ENCODE data around the gene SNRNP70. TPM values are rescaled to one million over a fixed set of nuclear protein-coding genes. Genes with fewer than 3 reads are reported as not detected.
"Not testable (repeated sequence)": the region's sequence is repeated elsewhere in the genome, so short reads cannot be mapped to it uniquely, and the experiment has no call there.

SNRNP70 gene
- total and polyA plus RNA-seq, 9 donors: 133 to 366 (median 252) TPM

- intact Hi-C loops (cut with DNase I): no loop called here
- Histone ChIP-seq H3K36me3 (no peaks in the 10 kb centered on the region), H3K27me3 (no peaks in the 10 kb centered on the region), H3K4me3 (no peak overlapping the region), H3K27ac (no peak overlapping the region), H3K9me3 (no peaks in the 10 kb centered on the region), H3K4me1 (ENCODE audit: insufficient read depth) (no peaks in the 10 kb centered on the region)
- no peak for DNase-seq
- no peak for TF ChIP-seq POLR2A (IDR thresholded peaks at IDR 0.05)
- TF ChIP-seq CTCF (IDR thresholded peaks at IDR 0.05): no peak
- TF ChIP-seq EP300 (IDR thresholded peaks at IDR 0.05): no peak
- WGBS, 3 donors: 75 to 80% (median 79%) methylated on average over 13 to 17 of the region's 17 CpGs
Measured at GRCh38 chr19:49042177-49042576, 43.1 kb upstream of the SNRNP70 start.

GRCh38 chr19:49042666-49043065 is 42.6 kb upstream of the SNRNP70 start:
- H3K9me3 ChIP-seq; intact Hi-C loops (cut with DNase I); H3K36me3 ChIP-seq; H3K27ac ChIP-seq; DNase-seq; H3K4me1 ChIP-seq (ENCODE audit: insufficient read depth); H3K4me3 ChIP-seq; H3K27me3 ChIP-seq: not testable (repeated sequence)
- WGBS, 3 donors: 63 to 87% (median 80%) methylated on average over 3 to 4 of the region's 4 CpGs

GRCh38 chr19:49043548-49043947 is 41.7 kb upstream of the SNRNP70 start, which contains the start of gene CGB5:
Gene CGB5 (plus strand): TSS chr19:49043848. CDS start chr19:49044210, 362 bp downstream.
- intact Hi-C loops (cut with DNase I); H3K27me3 ChIP-seq; H3K27ac ChIP-seq; H3K9me3 ChIP-seq; H3K4me3 ChIP-seq; H3K36me3 ChIP-seq; H3K4me1 ChIP-seq (ENCODE audit: insufficient read depth); DNase-seq: not testable (repeated sequence)
- WGBS, 3 donors: 66 to 71% (median 70%) methylated on average over 14 to 15 of the region's 15 CpGs

GRCh38 chr19:49049011-49049410 is 36.2 kb upstream of the SNRNP70 start, which contains the start of gene CGB8:
Gene CGB8 (minus strand): TSS chr19:49049111. CDS start chr19:49048739, 372 bp downstream.
- H3K4me1 ChIP-seq (ENCODE audit: insufficient read depth); H3K27me3 ChIP-seq; H3K27ac ChIP-seq; intact Hi-C loops (cut with DNase I); H3K4me3 ChIP-seq; H3K9me3 ChIP-seq; DNase-seq; H3K36me3 ChIP-seq: not testable (repeated sequence)
- WGBS, 3 donors: 59 to 72% (median 70%) methylated on average over 6 to 12 of the region's 12 CpGs

GRCh38 chr19:49049834-49050233 is 35.4 kb upstream of the SNRNP70 start:
- H3K36me3 ChIP-seq; intact Hi-C loops (cut with DNase I); H3K4me1 ChIP-seq (ENCODE audit: insufficient read depth); H3K27ac ChIP-seq; DNase-seq; H3K4me3 ChIP-seq; H3K9me3 ChIP-seq; H3K27me3 ChIP-seq: not testable (repeated sequence)
- 69 to 83% (median 71%) methylated on average over 3 of the region's 4 CpGs for WGBS, 3 donors

- DNase-seq; H3K4me1 ChIP-seq (ENCODE audit: insufficient read depth); H3K9me3 ChIP-seq; H3K27ac ChIP-seq; intact Hi-C loops (cut with DNase I); H3K4me3 ChIP-seq; H3K27me3 ChIP-seq; H3K36me3 ChIP-seq: not testable (repeated sequence)
- WGBS, 3 donors: 71 to 78% (median 76%) methylated on average over 24 of the region's 24 CpGs
Measured at GRCh38 chr19:49050376-49051033, 34.7 kb upstream of the SNRNP70 start.

GRCh38 chr19:49056101-49056901 is 28.9 kb upstream of the SNRNP70 start:
- intact Hi-C loops (cut with DNase I): no loop called here
- peak overlapping the region; percentile 33 for H3K4me3 ChIP-seq
- no peaks in the 10 kb centered on the region for H3K9me3 ChIP-seq
- DNase-seq: peak; percentile 23 to 65 (median 50)
- WGBS, 3 donors: 0% methylated on average over 54 to 63 of the region's 63 CpGs
- TF ChIP-seq POLR2A (IDR thresholded peaks at IDR 0.05) (no peak), CTCF (IDR thresholded peaks at IDR 0.05) (peak in 1 of 3 donors; percentile 17)
- H3K27me3 ChIP-seq: no peaks in the 10 kb centered on the region
- peaks cover 2% of the 10 kb centered on the region for H3K4me1 ChIP-seq (ENCODE audit: insufficient read depth)
- H3K36me3 ChIP-seq: no peaks in the 10 kb centered on the region
- no peak overlapping the region for H3K27ac ChIP-seq

- H3K27ac ChIP-seq; H3K9me3 ChIP-seq; intact Hi-C loops (cut with DNase I); H3K36me3 ChIP-seq; H3K27me3 ChIP-seq; H3K4me1 ChIP-seq (ENCODE audit: insufficient read depth): not testable (repeated sequence)
- 2 to 7% (median 3%) methylated on average over 19 to 34 of the region's 34 CpGs for WGBS, 3 donors
- peak overlapping the region; percentile 33 for H3K4me3 ChIP-seq
- DNase-seq: peak in 1 of 5 donors; percentile 47
Measured at GRCh38 chr19:49056902-49057596, 28.2 kb upstream of the SNRNP70 start.

Data from ovary (tissue), 9 donors.